Posterior vena cava (tissue), 2 donors: Measurements from ENCODE around the gene NDUFA13. TPM values are rescaled to one million over a fixed set of nuclear protein-coding genes. Genes with fewer than 3 reads are reported as not detected.
A peak's percentile ranks its signal among the peaks of the same experiment; 100 is the strongest.

Experiments used
- DNase-seq: peaks from one replicate; pipeline ENCODE4 v3.0.0-alpha.2; 2020; ENCODE audit warnings: low spot score
- intact Hi-C, 2 donors: fragments of 100-400 bp; cut with DNase I; formaldehyde crosslinking; loops; one replicate each; pipeline versions ENCODE4 v1.14.1 to v1.14.2; 2022 to 2023
- total RNA-seq, 2 donors: library from RNA; stranded (reverse); fragmentation: NEBNext Ultra II Directional; extraction: Animal tissue kit (Norgen Biotek cat#: 25700); gene quantifications; one replicate each; pipeline ENCODE4 v1.2.1, GENCODE V29; 2021
- donor health status: DM: yes; HTN: yes; CAD: no.
- donor health status: DM: yes; HTN: yes; CAD: no.

The NDUFA13 gene
- total RNA-seq, 2 donors from 2014 or later: 217 to 248 TPM

GRCh38 chr19:19504754-19505668 is 11.0 kb upstream of the NDUFA13 start:
- intact Hi-C loops: no loop called here

GRCh38 chr19:19505669-19506326 is 10.2 kb upstream of the NDUFA13 start:
- intact Hi-C loops: no loop called here
- no peak for DNase-seq

More at GRCh38 chr19:19504754-19505668, 11.0 kb upstream of the NDUFA13 start:
- no peak for DNase-seq

- no peak for DNase-seq
- intact Hi-C loops: no loop called here
Measured at GRCh38 chr19:19506592-19506991, 9.4 kb upstream of the NDUFA13 start.

- intact Hi-C loops: no loop called here
- no peak for DNase-seq
Measured at GRCh38 chr19:19507354-19507753, 8.7 kb upstream of the NDUFA13 start.

GRCh38 chr19:19508217-19508616 is 7.8 kb upstream of the NDUFA13 start:
- intact Hi-C loops: no loop called here
- DNase-seq: no peak

- DNase-seq: no peak
- intact Hi-C loops: no loop called here
Measured at GRCh38 chr19:19510432-19510831, 5.6 kb upstream of the NDUFA13 start.

- DNase-seq: peak; percentile 83
- intact Hi-C loops: no loop called here
Measured at GRCh38 chr19:19513682-19514081, 2.3 kb upstream of the NDUFA13 start.

- intact Hi-C loops: no loop called here
- DNase-seq: peak; percentile 93
Measured at GRCh38 chr19:19514215-19514657, 1.8 kb upstream of the NDUFA13 start.

GRCh38 chr19:19514881-19515641 is 964 bp upstream of the NDUFA13 start, which contains the start of gene TSSK6:
TSSK6 (minus strand) TSS chr19:19515548; CDS start chr19:19515427, 121 bp downstream.
- intact Hi-C loops: no loop called here
- peak; percentile 85 for DNase-seq

- DNase-seq: no peak
- intact Hi-C loops: no loop called here
Measured at GRCh38 chr19:19517235-19517619, 1.2 kb downstream of the NDUFA13 start.

- no peak for DNase-seq
- intact Hi-C loops: no loop called here
Measured at GRCh38 chr19:19520989-19521388, 5.0 kb downstream of the NDUFA13 start.

GRCh38 chr19:19523177-19523576 is 7.2 kb downstream of the NDUFA13 start:
- intact Hi-C loops: no loop called here
- no peak for DNase-seq

GRCh38 chr19:19524053-19524452 is 8.0 kb downstream of the NDUFA13 start:
- intact Hi-C loops: no loop called here
- no peak for DNase-seq

- no peak for DNase-seq
- intact Hi-C loops: no loop called here
Measured at GRCh38 chr19:19525611-19526380, 9.8 kb downstream of the NDUFA13 start.

- no peak for DNase-seq
- intact Hi-C loops: no loop called here
Measured at GRCh38 chr19:19526581-19527370, 10.8 kb downstream of the NDUFA13 start.

GRCh38 chr19:19527371-19527656 is 11.3 kb downstream of the NDUFA13 start:
- intact Hi-C loops: no loop called here
- no peak for DNase-seq

GRCh38 chr19:19527674-19528625 is 11.9 kb downstream of the NDUFA13 start:
- intact Hi-C loops: no loop called here
- DNase-seq: peak; percentile 71
